Left ventricle myocardium inferior (tissue), 1 donor: ENCODE data around the gene CCR5AS.

Experiments
- DNase-seq: peaks from one replicate; pipeline ENCODE4 v3.0.0-alpha.2; 2020
- H3K27ac ChIP-seq: fragments of 200-600 bp; replicated peaks from 2 replicates; pipeline ENCODE4 v1.8.0; 2021
- H3K27me3 ChIP-seq: fragments of 200-600 bp; 2 replicates; pipeline ENCODE4 v1.8.0; 2021; ENCODE audit warnings: low read depth
- H3K36me3 ChIP-seq: fragments of 200-600 bp; 2 replicates; pipeline ENCODE4 v1.8.0; 2021
- H3K4me1 ChIP-seq: fragments of 200-600 bp; 2 replicates; pipeline ENCODE4 v1.8.0; 2021
- H3K4me3 ChIP-seq: fragments of 200-600 bp; 2 replicates; pipeline ENCODE4 v1.8.0; 2021; ENCODE audit warnings: mild to moderate bottlenecking, moderate library complexity
- H3K9me3 ChIP-seq: fragments of 200-600 bp; replicated peaks from 2 replicates; pipeline ENCODE4 v1.8.0; 2021
- CTCF ChIP-seq: fragments of 200-600 bp; IDR thresholded peaks from 2 replicates; pipeline ENCODE4 v1.8.0; 2021; ENCODE audit warnings: antibody characterized with exemption, mild to moderate bottlenecking, borderline replicate concordance
- intact Hi-C: fragments of 100-400 bp; cut with micrococcal nuclease; formaldehyde crosslinking; loops from one replicate; pipeline ENCODE4 v1.11.0; 2022
- donor health status: DM: no; HTN: yes; CAD: no; lungs with severe emphysema.

The CCR5AS gene

GRCh38 chr3:46353647-46354410 lies 53.0 kb downstream of the CCR5AS start, which contains the start of gene CCR2:
TSS of gene CCR2 (plus strand) at chr3:46354111. CDS start at chr3:46357528, 3,417 bp downstream.
- no peak within 1 kb of the TSS for H3K4me3 ChIP-seq
- H3K4me1 ChIP-seq, result no peaks in the 10 kb centered on the region
- H3K27me3 ChIP-seq, result peaks cover 84% of the 10 kb centered on the region

GRCh38 chr3:46353090-46353489 lies 53.8 kb downstream of the CCR5AS start:
- H3K27ac ChIP-seq, result no peak overlapping the region
- H3K4me3 ChIP-seq, result no peak overlapping the region
- no peaks in the 10 kb centered on the region for H3K36me3 ChIP-seq
- no peak for DNase-seq
- no peaks in the 10 kb centered on the region for H3K9me3 ChIP-seq
- intact Hi-C loops, result no loop called here
- TF ChIP-seq CTCF, result no peak
- peaks cover 83% of the 10 kb centered on the region for H3K27me3 ChIP-seq
- H3K4me1 ChIP-seq, result no peaks in the 10 kb centered on the region

More at GRCh38 chr3:46353647-46354410, 53.0 kb downstream of the CCR5AS start, which contains the start of gene CCR2:
- TF ChIP-seq CTCF, result no peak
- Histone ChIP-seq H3K9me3 (no peaks in the 10 kb centered on the region), H3K36me3 (no peaks in the 10 kb centered on the region), H3K27ac (no peak within 1 kb of the TSS)
- DNase-seq, result no peak
- intact Hi-C loops, result no loop called here

- no peaks in the 10 kb centered on the region for H3K9me3 ChIP-seq
- no peaks in the 10 kb centered on the region for H3K36me3 ChIP-seq
- no peak overlapping the region for H3K27ac ChIP-seq
- no peak for TF ChIP-seq CTCF
- H3K27me3 ChIP-seq, result peaks cover 70% of the 10 kb centered on the region
- no peak overlapping the region for H3K4me3 ChIP-seq
- intact Hi-C loops, result no loop called here
- no peak for DNase-seq
- H3K4me1 ChIP-seq, result no peaks in the 10 kb centered on the region
Measured at GRCh38 chr3:46351646-46352045, 55.2 kb downstream of the CCR5AS start.

- DNase-seq, result no peak
- Histone ChIP-seq H3K4me3 (no peak overlapping the region), H3K27me3 (peaks cover 55% of the 10 kb centered on the region), H3K36me3 (no peaks in the 10 kb centered on the region), H3K9me3 (no peaks in the 10 kb centered on the region), H3K4me1 (no peaks in the 10 kb centered on the region), H3K27ac (no peak overlapping the region)
- no peak for TF ChIP-seq CTCF
- intact Hi-C loops, result no loop called here
Measured at GRCh38 chr3:46350262-46350565, 56.7 kb downstream of the CCR5AS start.

- intact Hi-C loops, result no loop called here
- Histone ChIP-seq H3K36me3 (no peaks in the 10 kb centered on the region), H3K27me3 (peaks cover 50% of the 10 kb centered on the region), H3K4me1 (no peaks in the 10 kb centered on the region), H3K9me3 (no peaks in the 10 kb centered on the region), H3K4me3 (no peak overlapping the region), H3K27ac (no peak overlapping the region)
- no peak for TF ChIP-seq CTCF
- DNase-seq, result no peak
Measured at GRCh38 chr3:46349484-46350261, 57.2 kb downstream of the CCR5AS start.
